ENCODE data around the gene TXK.

Gene TXK

DNA sequence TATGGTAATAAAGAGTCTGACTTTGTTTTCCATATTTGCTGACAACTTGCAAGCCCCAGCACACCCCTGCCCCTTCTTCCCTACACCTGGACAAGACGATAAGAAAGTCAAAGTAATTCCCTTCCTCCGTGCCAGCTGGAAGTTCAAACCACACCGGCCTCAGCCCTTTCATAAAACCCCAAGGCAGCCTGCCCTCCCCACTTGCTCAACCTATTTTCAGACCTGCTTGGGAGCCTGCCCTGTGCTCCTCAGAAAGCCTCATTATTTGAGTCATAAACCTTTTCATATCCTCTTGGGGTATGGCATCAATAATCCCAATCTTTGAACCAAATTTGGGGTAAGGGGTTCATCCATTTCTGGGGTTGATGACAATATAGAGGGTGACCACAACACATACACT is 88.0 kb downstream of the TXK start:
- no peak for DNase-seq

DNA sequence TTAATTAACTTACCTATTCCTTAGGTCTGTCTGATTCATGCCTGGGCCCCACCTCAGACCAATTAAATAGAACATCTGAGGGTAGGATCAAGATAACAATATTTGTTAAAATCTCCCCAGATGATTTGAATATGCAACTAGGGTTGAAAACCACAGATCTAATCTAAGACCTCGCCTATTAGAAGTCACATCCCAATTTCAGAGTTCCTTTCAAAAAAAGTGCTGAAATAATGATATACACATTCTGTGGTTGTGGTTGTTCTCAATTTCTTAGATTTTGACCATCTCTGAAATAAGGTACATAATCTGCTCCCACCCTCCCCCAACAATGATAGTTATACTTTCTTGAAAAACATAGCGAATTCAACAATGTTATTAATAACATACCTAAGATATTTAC is 89.8 kb downstream of the TXK start:
- no peak for DNase-seq

GRCh38 chr4:48043504-48043903 is 90.5 kb downstream of the TXK start:
- no peak for DNase-seq

DNA sequence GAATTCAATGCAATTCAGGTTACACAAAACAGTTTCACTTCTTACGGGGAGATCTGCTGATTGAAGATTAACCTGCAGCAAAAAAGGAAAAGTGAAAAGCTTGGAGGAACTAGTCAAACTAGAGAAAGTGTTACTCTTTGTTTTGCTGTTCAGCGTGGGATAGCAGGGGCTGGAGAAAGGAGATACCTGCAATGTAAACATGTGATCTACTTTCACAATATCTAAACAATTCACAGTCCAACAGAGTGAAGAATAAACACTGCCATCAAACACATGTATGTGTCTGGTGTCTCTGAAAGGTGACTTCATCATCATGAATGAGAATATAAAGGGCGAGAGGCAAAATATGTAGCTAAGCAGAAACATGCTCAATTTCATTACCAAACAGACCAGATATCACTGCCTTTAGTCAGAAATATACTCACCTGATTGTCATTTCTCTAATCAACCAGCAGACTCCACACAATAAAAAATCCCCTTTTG is 91.0 kb downstream of the TXK start:
- DNase-seq: no peak

GRCh38 chr4:48041535-48042137 is 92.4 kb downstream of the TXK start:
- DNase-seq: no peak

DNA sequence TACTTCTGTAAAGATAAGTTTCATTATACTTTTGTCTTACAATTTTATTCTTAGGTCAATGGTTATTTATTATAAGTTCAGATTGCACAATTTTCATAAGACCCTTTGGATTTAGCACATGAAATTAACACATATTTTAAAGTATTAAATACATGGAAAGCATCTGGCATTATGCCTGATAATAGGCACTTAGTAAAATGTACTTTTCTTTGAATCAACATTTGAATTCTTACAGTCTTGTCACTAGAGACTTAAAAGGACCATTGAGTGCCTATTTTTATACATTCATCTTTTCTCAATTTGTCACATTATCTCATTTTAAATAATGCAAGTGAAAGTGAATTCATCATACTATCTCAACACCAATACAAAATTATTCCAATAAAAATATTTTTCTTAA is 94.5 kb downstream of the TXK start:
- DNase-seq: no peak

DNA sequence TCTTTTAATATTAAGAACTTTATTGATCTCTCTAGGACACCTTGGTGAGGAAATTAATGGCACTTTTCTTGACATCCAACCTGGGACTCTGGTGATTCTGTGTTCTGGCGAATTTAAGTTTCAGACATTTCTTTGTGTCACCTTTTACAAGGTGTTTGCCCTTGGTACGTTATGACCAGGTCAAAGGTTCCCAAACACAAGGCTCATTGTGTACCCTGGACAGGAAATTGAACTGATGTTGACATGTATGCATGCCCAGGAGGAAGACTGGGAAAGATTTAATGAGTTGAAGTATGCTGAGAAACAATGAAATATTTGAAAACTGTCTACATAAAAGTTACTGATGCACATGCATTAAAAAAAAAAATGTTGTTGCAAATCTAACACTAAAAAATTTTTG is 95.4 kb downstream of the TXK start:
- DNase-seq: no peak

- no peak for DNase-seq
Measured at GRCh38 chr4:48037117-48037462, 97.0 kb downstream of the TXK start.

DNA sequence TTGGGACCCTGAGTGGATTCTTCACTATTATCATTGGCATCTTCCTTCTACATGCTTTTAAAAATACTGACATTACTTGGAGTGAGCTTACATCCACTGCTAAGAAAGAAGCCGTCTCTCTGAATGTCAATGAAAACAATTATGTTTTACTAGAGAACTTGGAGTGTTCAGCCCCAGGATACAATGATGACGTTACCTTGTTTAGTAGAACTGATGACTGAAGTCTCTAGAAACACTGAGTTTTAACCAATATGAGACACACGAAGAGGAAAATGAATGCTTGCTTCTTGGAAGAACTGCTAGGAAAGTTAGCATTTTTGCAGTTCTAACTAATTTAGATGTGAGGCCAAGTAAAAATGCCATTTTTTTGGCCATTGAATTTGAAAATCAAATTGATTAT is 98.1 kb downstream of the TXK start:
- no peak for DNase-seq

DNA sequence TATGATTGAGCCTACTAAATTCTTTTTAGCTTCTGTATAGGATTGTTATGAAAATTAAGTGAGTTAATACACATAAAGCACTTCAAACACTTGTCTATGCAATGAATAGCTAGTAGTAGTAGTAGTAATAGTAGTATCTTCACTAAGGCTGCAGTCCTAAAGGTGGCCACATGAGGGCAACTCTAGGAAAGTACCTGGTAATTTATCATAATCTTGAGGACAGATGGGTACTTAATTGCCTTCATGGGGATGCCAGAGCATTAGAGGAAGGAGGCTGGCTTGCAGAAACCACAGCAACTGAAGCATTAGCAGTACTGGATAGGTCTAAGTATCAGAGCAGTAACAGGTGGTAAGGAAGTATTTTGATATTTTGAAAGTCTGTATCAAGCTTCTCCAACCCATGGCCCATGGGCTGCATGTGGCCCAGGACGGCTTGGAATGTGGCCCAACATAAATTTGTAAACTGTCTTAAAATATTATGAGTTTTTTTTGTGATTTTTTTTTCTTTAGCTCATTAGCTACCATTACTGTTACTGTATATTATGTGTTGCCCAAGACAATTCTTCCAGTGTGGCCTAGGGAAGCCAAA is 100.1 kb downstream of the TXK start:
- peak; percentile 7 for DNase-seq

GRCh38 chr4:48033412-48033811 is 100.6 kb downstream of the TXK start:
- no peak for DNase-seq

GRCh38 chr4:48032721-48033120 is 101.3 kb downstream of the TXK start:
- DNase-seq: no peak

- DNase-seq: peak; percentile 10
Measured at GRCh38 chr4:48031802-48032525, 102.1 kb downstream of the TXK start.

- DNase-seq: no peak
Measured at GRCh38 chr4:48030470-48030869, 103.6 kb downstream of the TXK start.

GRCh38 chr4:48028696-48029095 is 105.4 kb downstream of the TXK start:
- no peak for DNase-seq

- no peak for DNase-seq
Measured at GRCh38 chr4:48027653-48028052, 106.4 kb downstream of the TXK start.

GRCh38 chr4:48025005-48025404 is 109.0 kb downstream of the TXK start:
- DNase-seq: peak; percentile 29

- DNase-seq: no peak
Measured at GRCh38 chr4:48024522-48024921, 109.5 kb downstream of the TXK start.

DNA sequence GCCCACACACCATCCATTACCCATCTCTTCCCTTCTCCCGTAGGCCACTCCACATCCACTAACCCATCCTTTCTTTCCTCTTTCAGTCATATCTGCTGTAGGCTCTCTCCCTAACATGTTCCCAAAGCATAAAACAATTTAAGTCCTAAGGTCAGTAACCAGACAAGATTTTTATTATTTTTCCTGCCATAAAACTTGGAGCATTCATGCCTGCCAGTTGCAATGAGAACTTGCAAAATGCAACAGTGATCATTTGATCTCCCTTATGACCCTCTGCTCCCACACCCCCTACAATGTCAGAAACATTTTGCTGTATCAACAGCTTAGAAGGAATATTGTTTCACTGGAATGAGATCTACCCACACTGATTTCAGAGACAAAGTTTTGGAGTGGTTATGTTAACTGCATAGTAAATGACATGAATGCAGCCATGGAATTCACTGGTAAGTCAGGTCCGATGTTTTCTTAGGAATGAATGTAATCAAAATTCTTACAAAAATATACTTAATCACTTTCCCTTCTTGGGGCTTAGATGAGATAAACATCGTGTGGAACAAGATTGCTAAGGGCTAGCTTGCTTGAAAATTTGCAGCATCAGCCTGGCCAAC is 111.8 kb downstream of the TXK start:
- no peak for DNase-seq

DNA sequence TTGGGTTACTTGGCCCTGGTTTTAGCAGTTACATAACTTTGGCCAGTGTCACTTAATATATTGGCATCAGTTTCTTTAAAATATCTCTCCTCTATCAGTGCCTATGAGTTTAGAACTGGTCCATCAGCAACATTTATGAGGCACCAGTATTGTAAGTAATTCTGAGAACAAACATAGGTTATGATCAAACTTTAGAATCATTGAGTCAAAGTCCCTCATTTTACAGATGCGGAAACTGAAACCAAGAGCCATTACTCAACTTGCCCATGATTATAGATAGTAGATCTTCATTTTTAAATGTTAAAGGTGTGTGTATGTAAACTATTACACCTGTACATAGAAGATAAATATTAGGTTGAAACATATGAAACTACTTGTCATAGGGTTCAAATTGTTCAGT is 113.0 kb downstream of the TXK start:
- DNase-seq: no peak

DNA sequence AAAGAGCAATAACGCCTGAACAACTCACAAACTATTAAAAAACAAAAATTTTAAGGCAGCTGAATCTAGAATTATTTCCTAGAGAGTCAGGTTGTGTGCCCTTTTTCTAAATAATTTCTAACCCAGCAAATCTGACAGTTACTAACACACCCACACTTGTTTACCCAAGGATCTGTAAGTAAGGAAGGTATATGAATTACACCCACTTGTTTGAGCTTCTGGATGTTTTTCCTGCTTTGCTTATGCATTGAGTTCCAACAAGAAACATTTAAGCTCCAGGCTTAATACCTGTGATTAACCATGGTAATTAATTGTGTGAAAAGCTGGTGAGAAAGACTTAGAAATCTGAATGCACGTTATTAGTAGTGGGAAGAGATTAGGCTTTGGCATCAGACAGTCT is 115.9 kb downstream of the TXK start:
- no peak for DNase-seq

GRCh38 chr4:48017108-48017571 is 116.9 kb downstream of the TXK start:
- DNase-seq: peak; percentile 65

Measured in fibroblast of skin of right biceps (primary cell).